WTC11 (cell line): ENCODE data around the gene KLRF2.

ENCODE experiments used
- ATF3 ChIP-seq: sonication (generic); formaldehyde crosslinking; conservative IDR thresholded peaks from 2 replicates; pipeline ENCODE4 v1.8.1; 2022; ENCODE audit warnings: mild to moderate bottlenecking, missing genetic modification reagents
- CREM ChIP-seq: sonication (generic); formaldehyde crosslinking; IDR thresholded peaks from 2 replicates; pipeline ENCODE4 v1.8.1; 2022; ENCODE audit warnings: mild to moderate bottlenecking, missing genetic modification reagents, moderate library complexity
- CTCF ChIP-seq: fragments of 200-600 bp; IDR thresholded peaks from 2 replicates; pipeline ENCODE4 v1.8.0; 2022; ENCODE audit warnings: antibody characterized with exemption
- E2F1 ChIP-seq: sonication (generic); formaldehyde crosslinking; IDR thresholded peaks from 2 replicates; pipeline ENCODE4 v1.8.0; 2022; ENCODE audit warnings: mild to moderate bottlenecking, missing genetic modification reagents
- ESRRA ChIP-seq: sonication (generic); formaldehyde crosslinking; IDR thresholded peaks from 2 replicates; pipeline ENCODE4 v1.8.1; 2022; ENCODE audit warnings: mild to moderate bottlenecking, missing genetic modification reagents, borderline replicate concordance
- HMGXB4 ChIP-seq: sonication (generic); formaldehyde crosslinking; IDR thresholded peaks from 2 replicates; pipeline ENCODE4 v1.8.1; 2023; ENCODE audit warnings: mild to moderate bottlenecking, moderate library complexity, missing genetic modification reagents
- TEAD4 ChIP-seq: sonication (generic); formaldehyde crosslinking; IDR thresholded peaks from 2 replicates; pipeline ENCODE4 v1.8.0; 2022; ENCODE audit warnings: mild to moderate bottlenecking, missing genetic modification reagents

GRCh38 chr12:9935026-9935425 is 53.7 kb downstream of the KLRF2 start:
- TF ChIP-seq E2F1 (CRISPR knock-in tag) (no peak), HMGXB4 (CRISPR knock-in tag) (no peak), TEAD4 (CRISPR knock-in tag) (no peak), ESRRA (no peak), CTCF (no peak), CREM (CRISPR knock-in tag) (no peak), ATF3 (CRISPR knock-in tag) (no peak)
